Astrocyte (in vitro differentiated cells and primary cell): ENCODE measurements around the gene SMIM45. TPM values are rescaled to one million over a fixed set of nuclear protein-coding genes. Genes with fewer than 3 reads are reported as not detected.

Source experiments
- DNase-seq: peaks from one replicate; pipeline ENCODE4 v3.0.0-alpha.2; 2010; ENCODE audit warnings: low read depth
- FAIRE-seq: peaks from 2 replicates; lab custom pipeline; 2011; peaks lifted over from hg19 to GRCh38; lab: Jason Lieb, UNC
- H2AFZ ChIP-seq: 2 replicates; pipeline ENCODE4 v1.6.0; 2012; ENCODE audit warnings: low read depth, low read length, inconsistent platforms
- H3K27ac ChIP-seq: 2 replicates; pipeline ENCODE4 v1.5.1; 2011; ENCODE audit warnings: low read depth, low read length, inconsistent platforms
- H3K27me3 ChIP-seq: 2 replicates; pipeline ENCODE4 v1.6.0; 2011; ENCODE audit warnings: low read length, inconsistent platforms; ENCODE audit not compliant: insufficient read depth
- H3K36me3 ChIP-seq: 2 replicates; pipeline ENCODE4 v1.5.1; 2011; ENCODE audit warnings: low read length, inconsistent platforms; ENCODE audit not compliant: insufficient read depth
- H3K4me1 ChIP-seq: 2 replicates; pipeline ENCODE4 v1.5.1; 2011; ENCODE audit warnings: low read length, inconsistent platforms; ENCODE audit not compliant: insufficient read depth
- H3K4me2 ChIP-seq: 2 replicates; pipeline ENCODE4 v1.6.0; 2012; ENCODE audit warnings: low read length, inconsistent platforms
- H3K4me3 ChIP-seq: 2 replicates; pipeline ENCODE4 v1.5.1; 2011; ENCODE audit warnings: low read depth, mild to moderate bottlenecking, low read length, inconsistent platforms; ENCODE audit not compliant: insufficient read depth
- H3K79me2 ChIP-seq: 2 replicates; pipeline ENCODE4 v1.6.0; 2012; ENCODE audit warnings: mild to moderate bottlenecking, low read length, inconsistent platforms; ENCODE audit not compliant: insufficient read depth
- H3K9ac ChIP-seq: 2 replicates; pipeline ENCODE4 v1.6.0; 2012; ENCODE audit warnings: mild to moderate bottlenecking, low read length, inconsistent platforms
- H3K9me3 ChIP-seq: 2 replicates; pipeline ENCODE4 v1.5.1; 2012; ENCODE audit warnings: low read depth, mild to moderate bottlenecking, low read length, inconsistent platforms; ENCODE audit not compliant: insufficient read depth
- H4K20me1 ChIP-seq: 2 replicates; pipeline ENCODE4 v1.6.0; 2012; ENCODE audit warnings: low read length, inconsistent platforms; ENCODE audit not compliant: insufficient read depth
- H3K27ac Mint-ChIP-seq: one replicate; pipeline ENCODE4 v1.8.0; 2021; ENCODE audit warnings: mild to moderate bottlenecking, mixed read lengths; ENCODE audit not compliant: unreplicated experiment
- H3K27me3 Mint-ChIP-seq: one replicate; pipeline ENCODE4 v1.8.0; 2021; ENCODE audit warnings: low read depth, mixed read lengths; ENCODE audit not compliant: unreplicated experiment
- H3K36me3 Mint-ChIP-seq: one replicate; pipeline ENCODE4 v1.8.0; 2021; ENCODE audit warnings: low read depth, mixed read lengths; ENCODE audit not compliant: unreplicated experiment
- H3K4me1 Mint-ChIP-seq: one replicate; pipeline ENCODE4 v1.8.0; 2021; ENCODE audit warnings: low read depth, mixed read lengths; ENCODE audit not compliant: unreplicated experiment
- H3K4me3 Mint-ChIP-seq: one replicate; pipeline ENCODE4 v1.8.0; 2021; ENCODE audit warnings: mild to moderate bottlenecking, moderate library complexity, mixed read lengths; ENCODE audit not compliant: unreplicated experiment
- H3K9me3 Mint-ChIP-seq: one replicate; pipeline ENCODE4 v1.8.0; 2021; ENCODE audit warnings: mild to moderate bottlenecking, mixed read lengths; ENCODE audit not compliant: unreplicated experiment
- CTCF ChIP-seq: IDR thresholded peaks from 2 replicates; pipeline ENCODE4 v1.5.1; 2011; ENCODE audit warnings: low read depth, mild to moderate bottlenecking, inconsistent platforms, low read length, moderate library complexity; ENCODE audit not compliant: insufficient read depth
- EZH2 ChIP-seq: IDR thresholded peaks from 2 replicates; pipeline ENCODE4 v1.6.1; 2012; ENCODE audit warnings: mild to moderate bottlenecking, low read length, inconsistent platforms; ENCODE audit not compliant: insufficient read depth
- total RNA-seq: library from RNA; stranded (reverse); gene quantifications from 2 replicates; pipeline ENCODE4 v1.2.1, GENCODE V29; 2021

The SMIM45 gene

GRCh38 chr22:42001706-42002105, 49.8 kb downstream of the SMIM45 start:
- no peaks in the 10 kb centered on the region for H3K4me1 ChIP-seq
- no peak overlapping the region for H3K4me3 ChIP-seq
- TF ChIP-seq EZH2 (no peak), CTCF (no peak)
- Mint-ChIP-seq H3K27me3 (peaks cover 14% of the 10 kb centered on the region), H3K9me3 (peaks cover 2% of the 10 kb centered on the region), H3K4me1 (no peaks in the 10 kb centered on the region), H3K27ac (no peak overlapping the region), H3K36me3 (no peaks in the 10 kb centered on the region), H3K4me3 (no peak overlapping the region)
- H3K36me3 ChIP-seq, result no peaks in the 10 kb centered on the region
- DNase-seq, result no peak
- no peaks in the 10 kb centered on the region for H4K20me1 ChIP-seq
- no peak overlapping the region for H2AFZ ChIP-seq
- H3K4me2 ChIP-seq, result no peak overlapping the region
- FAIRE-seq, result no peak
- H3K79me2 ChIP-seq, result no peaks in the 10 kb centered on the region
- no peaks in the 10 kb centered on the region for H3K9me3 ChIP-seq
- H3K27ac ChIP-seq, result no peak overlapping the region
- no peaks in the 10 kb centered on the region for H3K27me3 ChIP-seq
- H3K9ac ChIP-seq, result no peak overlapping the region

DNA sequence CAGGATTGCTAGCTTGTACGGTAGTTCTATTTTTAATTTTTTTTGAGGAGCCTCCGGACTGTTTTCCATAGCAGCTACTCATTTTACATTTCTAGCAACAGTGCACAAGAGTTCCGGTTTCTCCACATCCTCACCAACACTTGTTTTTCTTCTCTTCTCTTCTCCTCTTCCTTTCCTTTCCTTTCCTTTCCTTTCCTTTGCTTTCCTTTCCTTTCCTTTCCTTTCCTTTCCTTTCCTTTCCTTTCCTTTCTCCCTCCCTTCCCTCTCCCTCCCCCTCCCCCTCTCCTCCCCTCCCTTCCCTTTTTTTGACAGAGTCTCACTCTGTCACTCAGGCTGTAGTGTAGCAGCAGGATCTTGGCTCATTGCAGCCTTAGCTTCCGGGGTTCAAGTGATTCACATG, 56.0 kb downstream of the SMIM45 start:
- Histone ChIP-seq H3K9me3 (no peaks in the 10 kb centered on the region), H2AFZ (no peak overlapping the region), H3K4me3 (no peak overlapping the region), H3K27ac (no peak overlapping the region), H3K4me1 (no peaks in the 10 kb centered on the region), H3K79me2 (no peaks in the 10 kb centered on the region), H3K9ac (no peak overlapping the region), H4K20me1 (no peaks in the 10 kb centered on the region), H3K4me2 (no peak overlapping the region), H3K36me3 (no peaks in the 10 kb centered on the region), H3K27me3 (no peaks in the 10 kb centered on the region)
- no peaks in the 10 kb centered on the region for H3K4me1 Mint-ChIP-seq
- H3K36me3 Mint-ChIP-seq, result no peaks in the 10 kb centered on the region
- no peak overlapping the region for H3K4me3 Mint-ChIP-seq
- H3K27me3 Mint-ChIP-seq, result peaks cover 7% of the 10 kb centered on the region
- TF ChIP-seq CTCF (no peak), EZH2 (no peak)
- H3K27ac Mint-ChIP-seq, result no peak overlapping the region
- H3K9me3 Mint-ChIP-seq, result peaks cover 10% of the 10 kb centered on the region
- DNase-seq (no peak), FAIRE-seq (no peak)

Other genes starting within 250 kb of the SMIM45 start
- 7.7 and 11.3 TPM in 2 replicates for gene CCDC134, start 151.5 kb upstream of the SMIM45 start, total RNA-seq
- 72.5 and 83.9 TPM in 2 replicates for gene SREBF2, start 119.0 kb upstream of the SMIM45 start, total RNA-seq
- not detected in 2 replicates for gene SHISA8, start 37.1 kb upstream of the SMIM45 start, total RNA-seq
- gene TNFRSF13C, start 25.3 kb upstream of the SMIM45 start, total RNA-seq, result 0.12 TPM in 1 of 2 replicates, not detected in the other
- 0.84 and 2.0 TPM in 2 replicates for gene CENPM, start 5.0 kb upstream of the SMIM45 start, total RNA-seq
- gene SEPTIN3, start 17.3 kb downstream of the SMIM45 start, total RNA-seq, result 0.43 and 0.52 TPM in 2 replicates
- gene WBP2NL, start 46.6 kb downstream of the SMIM45 start, total RNA-seq, result not detected in 2 replicates
- gene NAGA, start 118.7 kb downstream of the SMIM45 start, total RNA-seq, result 8.9 TPM in 2 replicates
- gene PHETA2, start 122.1 kb downstream of the SMIM45 start, total RNA-seq, result 0.12 and 0.18 TPM in 2 replicates
- gene SMDT1, start 127.5 kb downstream of the SMIM45 start, total RNA-seq, result 29.3 and 31.1 TPM in 2 replicates
- 58.6 and 58.7 TPM in 2 replicates for gene NDUFA6, start 138.6 kb downstream of the SMIM45 start, total RNA-seq
- 0.82 and 0.91 TPM in 2 replicates for gene CYP2D6, start 178.7 kb downstream of the SMIM45 start, total RNA-seq